Muscle of back (tissue), 11 donors: ENCODE measurements around the gene CSNK1E. TPM values are rescaled to one million over a fixed set of nuclear protein-coding genes. Genes with fewer than 3 reads are reported as not detected.

Source experiments
- DNase-seq, 3 donors: peaks; one replicate each; pipeline versions ENCODE4 v3.0.0 to v3.0.0-alpha.2; 2013
- polyA plus RNA-seq, 10 donors: library from polyadenylated mRNA; unstranded; fragments of 120-200 nt; gene quantifications; one replicate each; pipeline ENCODE4 v1.2.1, GENCODE V29; 2013; ENCODE audit not compliant: insufficient read length in 10 of 10

The CSNK1E gene
- polyA plus RNA-seq, 10 donors = 91.7 to 155 (median 105) TPM

GRCh38 chr22:38309614-38310517 lies 7.4 kb downstream of the CSNK1E start:
- DNase-seq = no peak

- no peak for DNase-seq
Observed at GRCh38 chr22:38308791-38309498, 8.3 kb downstream of the CSNK1E start.

GRCh38 chr22:38305471-38306448 lies 11.5 kb downstream of the CSNK1E start:
- DNase-seq = peak; percentile 25 to 67 (median 37)

GRCh38 chr22:38304526-38304925 lies 12.7 kb downstream of the CSNK1E start:
- peak in 1 of 3 donors; percentile 41 for DNase-seq

- DNase-seq = no peak
Observed at GRCh38 chr22:38303974-38304373, 13.3 kb downstream of the CSNK1E start.

- DNase-seq = no peak
Observed at GRCh38 chr22:38302906-38303305, 14.3 kb downstream of the CSNK1E start.

- DNase-seq = peak in 2 of 3 donors; percentile 30 to 49
Observed at GRCh38 chr22:38300946-38301345, 16.3 kb downstream of the CSNK1E start.

GRCh38 chr22:38300197-38300945 lies 16.9 kb downstream of the CSNK1E start:
- DNase-seq = no peak

GRCh38 chr22:38299770-38300102 lies 17.5 kb downstream of the CSNK1E start:
- DNase-seq = no peak

GRCh38 chr22:38298312-38299005 lies 18.8 kb downstream of the CSNK1E start:
- DNase-seq = no peak

- no peak for DNase-seq
Observed at GRCh38 chr22:38296372-38296771, 20.9 kb downstream of the CSNK1E start.

- no peak for DNase-seq
Observed at GRCh38 chr22:38295863-38296262, 21.4 kb downstream of the CSNK1E start.

- DNase-seq = no peak
Observed at GRCh38 chr22:38295339-38295738, 21.9 kb downstream of the CSNK1E start.

- no peak for DNase-seq
Observed at GRCh38 chr22:38294193-38294592, 23.0 kb downstream of the CSNK1E start.

GRCh38 chr22:38292694-38293093 lies 24.5 kb downstream of the CSNK1E start:
- DNase-seq = no peak

GRCh38 chr22:38291201-38291777 lies 25.9 kb downstream of the CSNK1E start:
- DNase-seq = peak in 2 of 3 donors; percentile 31 to 57

GRCh38 chr22:38290347-38290746 lies 26.9 kb downstream of the CSNK1E start:
- DNase-seq = no peak

GRCh38 chr22:38289583-38290082 lies 27.6 kb downstream of the CSNK1E start:
- no peak for DNase-seq

GRCh38 chr22:38286915-38287669 lies 30.1 kb downstream of the CSNK1E start:
- no peak for DNase-seq
